Gastrocnemius medialis (tissue), 4 donors: ENCODE data around the gene USP31. TPM values are rescaled to one million over a fixed set of nuclear protein-coding genes. Genes with fewer than 3 reads are reported as not detected.

Source experiments
- ATAC-seq, 2 donors: fragments of 150-250 bp; one replicate each; pipeline ENCODE4 v1.9.1; 2016
- DNase-seq, 2 donors: peaks; one replicate each; pipeline ENCODE4 v3.0.0-alpha.2; 2019
- H3K27ac ChIP-seq, 4 donors: fragments of 200-600 bp; sonication (generic); 1 replicate in 1 of 4; 2 replicates in 3 of 4; pipeline ENCODE4 v1.5.1; 2016 to 2018; ENCODE audit warnings: mild to moderate bottlenecking in 2 of 4, moderate library complexity in 1 of 4
- H3K27me3 ChIP-seq, 3 donors: fragments of 200-600 bp; sonication (generic) in 2 of 3; 1 replicate in 1 of 3; 2 replicates in 2 of 3; pipeline versions ENCODE4 v1.5.1 to v1.6.0; 2016 to 2019; ENCODE audit warnings: mild to moderate bottlenecking in 1 of 3, moderate library complexity in 1 of 3
- H3K36me3 ChIP-seq, 2 donors: fragments of 200-600 bp; sonication (generic) in 1 of 2; one replicate each; pipeline ENCODE4 v1.5.1; 2017 to 2018
- H3K4me1 ChIP-seq, 2 donors: fragments of 200-600 bp; sonication (generic) in 1 of 2; one replicate each; pipeline ENCODE4 v1.5.1; 2016 to 2017; ENCODE audit warnings: mild to moderate bottlenecking in 2 of 2
- H3K4me3 ChIP-seq, 4 donors: fragments of 200-600 bp; sonication (generic) in 3 of 4; 1 replicate in 1 of 4; 2 replicates in 3 of 4; pipeline ENCODE4 v1.5.1; 2016 to 2019; ENCODE audit warnings: mild to moderate bottlenecking in 2 of 4
- H3K9me3 ChIP-seq, 3 donors: fragments of 200-600 bp; sonication (generic) in 2 of 3; 1 replicate in 1 of 3; 2 replicates in 2 of 3; pipeline ENCODE4 v1.5.1; 2016 to 2019
- CTCF ChIP-seq, 5 experiments: fragments of 450-650 bp in 3 of 5; fragments of 200-600 bp in 2 of 5; sonication (generic) in 2 of 5; IDR thresholded peaks in 4 of 5; conservative IDR thresholded peaks in 1 of 5; 1 replicate in 4 of 5; 2 replicates in 1 of 5; pipeline ENCODE4 v1.5.1; 2016 to 2019; ENCODE audit warnings: antibody characterized with exemption in 5 of 5, mild to moderate bottlenecking in 3 of 5, moderate library complexity in 3 of 5
- POLR2A ChIP-seq, 2 donors: fragments of 450-650 bp; IDR thresholded peaks; one replicate each; pipeline ENCODE4 v1.6.1; 2017; ENCODE audit warnings: antibody characterized with exemption in 2 of 2, mild to moderate bottlenecking in 2 of 2, moderate library complexity in 2 of 2
- in situ Hi-C, 4 donors: fragments of 200-750 bp; cut with MboI; loops; one replicate each; pipeline versions ENCODE4 v1.15.0 to v1.8.0; 2017; ENCODE audit warnings: low sequenced_read_pairs in 4 of 4
- intact Hi-C: fragments of 100-400 bp; cut with DNase I; formaldehyde crosslinking; loops from one replicate; pipeline ENCODE4 v1.15.1; 2023; ENCODE audit warnings: low total_unique reads
- total RNA-seq, 4 donors: library from RNA; depleted of rRNA; stranded (reverse); fragments of >200 nt; gene quantifications; one replicate each; pipeline versions ENCODE4 v1.1.0 to v1.2.3, GENCODE V29; 2016

USP31 gene
- total RNA-seq, 4 donors from 2014 or later = 13.2 to 23.3 (median 18.7) TPM

GRCh38 chr16:23066676-23067075 is 82.6 kb downstream of the USP31 start:
- ATAC-seq (no peak), DNase-seq (no peak)
- Histone ChIP-seq H3K36me3 (peaks cover 0 to 40% of the 10 kb centered on the region in 2 donors), H3K4me3 (no peak overlapping the region), H3K4me1 (peaks cover 0 to 11% of the 10 kb centered on the region in 2 donors), H3K27ac (no peak overlapping the region), H3K9me3 (no peaks in the 10 kb centered on the region), H3K27me3 (no peaks in the 10 kb centered on the region)
- intact Hi-C loops (no loop called here), in situ Hi-C loops (loop anchor here in 1 of 4 donors (10.0 kb wide), 1 partner anchor 162 kb away; no protein-coding TSS in a partner anchor)
- TF ChIP-seq CTCF (IDR thresholded peaks at IDR 0.05 in 4 of 5, conservative IDR thresholded peaks at IDR 0.05 in 1 of 5) = no peak
- TF ChIP-seq POLR2A (IDR thresholded peaks at IDR 0.05) = no peak

DNA sequence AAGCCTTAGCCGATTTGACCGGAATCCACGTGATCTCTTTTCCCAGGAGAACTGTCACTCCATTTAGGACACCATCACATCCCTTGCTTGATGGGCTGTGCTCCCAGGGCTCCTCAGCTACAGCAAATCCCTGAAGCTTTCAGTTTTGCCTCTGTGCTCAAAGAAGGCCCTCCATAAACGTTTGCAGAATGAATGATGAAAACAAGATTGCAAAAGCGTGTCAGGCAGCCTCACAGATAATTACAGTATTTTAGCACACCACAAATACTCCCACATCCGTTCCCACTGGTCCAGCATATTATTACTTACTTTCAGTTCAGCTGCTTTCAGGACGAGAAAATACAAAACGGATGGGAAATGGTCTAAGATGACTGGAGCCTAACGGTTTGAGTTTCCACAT is 84.6 kb downstream of the USP31 start:
- Histone ChIP-seq H3K4me1 (peaks cover 4 to 7% of the 10 kb centered on the region in 2 donors), H3K36me3 (peaks cover 0 to 32% of the 10 kb centered on the region in 2 donors), H3K27me3 (no peaks in the 10 kb centered on the region), H3K4me3 (no peak overlapping the region), H3K27ac (peak overlapping the region in 1 of 4 donors; percentile 4), H3K9me3 (no peaks in the 10 kb centered on the region)
- no peak for TF ChIP-seq CTCF (IDR thresholded peaks at IDR 0.05 in 4 of 5, conservative IDR thresholded peaks at IDR 0.05 in 1 of 5)
- TF ChIP-seq POLR2A (IDR thresholded peaks at IDR 0.05) = no peak
- no peak for ATAC-seq
- in situ Hi-C loops (loop anchor here in 1 of 4 donors (10.0 kb wide), 1 partner anchor 160 kb away; no protein-coding TSS in a partner anchor), intact Hi-C loops (loop anchor here (5.0 kb wide), 1 partner anchor 167 kb away; no protein-coding TSS in a partner anchor)
- DNase-seq = no peak

DNA sequence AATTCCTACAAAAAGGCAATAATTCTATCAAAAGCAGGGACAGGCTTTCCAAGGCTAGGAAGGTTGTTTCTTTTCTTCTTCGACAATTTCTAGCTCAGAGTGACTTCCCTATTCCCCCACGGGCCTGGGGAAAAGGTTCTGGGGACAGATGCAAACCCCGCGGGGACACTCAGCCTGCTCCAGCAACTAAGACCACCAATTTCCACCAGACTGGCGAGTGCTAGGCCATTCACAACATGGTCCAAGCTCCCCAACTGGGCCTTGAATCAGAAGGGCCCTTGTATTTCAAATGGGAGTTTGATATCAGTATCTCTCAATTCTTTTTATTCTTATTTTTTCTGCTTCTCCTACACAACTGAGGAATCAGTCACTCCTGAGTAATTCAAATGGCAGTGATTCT is 86.7 kb downstream of the USP31 start:
- Histone ChIP-seq H3K4me1 (peaks cover 4 to 7% of the 10 kb centered on the region in 2 donors), H3K36me3 (peaks cover 0 to 11% of the 10 kb centered on the region in 2 donors), H3K4me3 (no peak overlapping the region), H3K27me3 (peaks cover 0 to 3% (median 0%) of the 10 kb centered on the region in 3 donors), H3K9me3 (no peaks in the 10 kb centered on the region), H3K27ac (no peak overlapping the region)
- intact Hi-C loops = loop anchor here (5.0 kb wide), 1 partner anchor 165 kb away; no protein-coding TSS in a partner anchor
- DNase-seq (no peak), ATAC-seq (no peak)
- TF ChIP-seq POLR2A (IDR thresholded peaks at IDR 0.05) = no peak
- TF ChIP-seq CTCF (IDR thresholded peaks at IDR 0.05 in 4 of 5, conservative IDR thresholded peaks at IDR 0.05 in 1 of 5) = no peak
- in situ Hi-C loops = loop anchor here in 1 of 4 donors (10.0 kb wide), 1 partner anchor 158 kb away; no protein-coding TSS in a partner anchor

DNA sequence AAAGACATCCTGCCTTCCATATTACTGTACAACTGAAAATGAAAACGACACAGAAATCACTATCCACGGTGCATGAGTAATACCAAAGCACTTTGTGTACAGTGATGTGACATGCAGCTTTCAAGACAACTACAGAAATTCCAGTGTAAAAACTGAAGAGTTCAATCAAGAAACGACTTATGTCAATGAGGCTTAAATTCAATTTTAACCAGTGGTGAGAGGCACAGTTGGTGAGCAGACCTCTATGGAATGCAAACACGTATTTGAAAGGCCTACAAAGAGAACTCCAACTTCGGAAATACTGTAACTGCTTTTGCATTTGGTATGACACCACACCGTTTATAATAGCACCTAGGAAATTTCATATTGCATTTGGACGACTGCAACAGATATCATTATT is 87.6 kb downstream of the USP31 start:
- Histone ChIP-seq H3K36me3 (peaks cover 0 to 3% of the 10 kb centered on the region in 2 donors), H3K4me3 (no peak overlapping the region), H3K27me3 (peaks cover 0 to 3% (median 0%) of the 10 kb centered on the region in 3 donors), H3K27ac (no peak overlapping the region), H3K4me1 (peaks cover 4 to 7% of the 10 kb centered on the region in 2 donors), H3K9me3 (no peaks in the 10 kb centered on the region)
- no peak for TF ChIP-seq CTCF (IDR thresholded peaks at IDR 0.05 in 4 of 5, conservative IDR thresholded peaks at IDR 0.05 in 1 of 5)
- no peak for TF ChIP-seq POLR2A (IDR thresholded peaks at IDR 0.05)
- DNase-seq (no peak), ATAC-seq (no peak)
- in situ Hi-C loops (loop anchor here in 1 of 4 donors (10.0 kb wide), 1 partner anchor 157 kb away; no protein-coding TSS in a partner anchor), intact Hi-C loops (loop anchor here (5.0 kb wide), 1 partner anchor 164 kb away; no protein-coding TSS in a partner anchor)
